Stimulated activated naive CD8-positive, alpha-beta T cell treated with anti-CD3 and anti-CD28 coated beads, Interleukin-15, Interleukin-2, amounts not matched to agents 100 U/mL and 50 U/mL, for 24 hours (primary cell): ENCODE results near the gene B3GNT9.
A peak's percentile ranks its signal among the peaks of the same experiment; 100 is the strongest.

Source experiments
- ATAC-seq: fragments of 150-1000 bp; cut with Tn5 transposase; one replicate; pipeline ENCODE4 v1.10.0; 2021
- DNase-seq: peaks from one replicate; pipeline ENCODE4 v3.0.0; 2021

The B3GNT9 gene

GRCh38 chr16:67167588-67167987, 16.8 kb upstream of the B3GNT9 start:
- DNase-seq = no peak
- no peak for ATAC-seq

GRCh38 chr16:67166598-67167168, 15.9 kb upstream of the B3GNT9 start:
- no peak for ATAC-seq
- DNase-seq = no peak

DNA sequence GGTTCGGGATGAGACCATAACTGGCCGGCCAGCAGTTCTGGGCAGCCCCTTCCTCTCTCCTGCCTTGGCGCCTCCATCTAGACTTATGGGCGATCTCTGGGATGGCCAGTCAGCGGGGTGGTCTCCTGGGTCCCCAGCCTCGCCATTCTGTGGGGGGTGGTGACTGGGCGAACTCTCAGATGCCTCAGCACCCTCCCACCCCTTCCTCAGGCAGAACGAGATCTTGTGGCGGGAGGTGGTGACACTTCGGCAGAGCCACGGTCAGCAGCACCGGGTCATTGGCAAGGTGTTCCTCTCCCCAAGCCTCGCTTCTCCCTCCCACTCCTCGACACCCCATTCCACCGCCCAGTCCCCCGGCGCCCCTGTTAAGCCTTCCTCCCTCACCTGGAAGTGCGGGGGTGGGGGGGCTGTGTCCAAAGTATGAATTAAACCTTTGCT, 15.3 kb upstream of the B3GNT9 start:
- ATAC-seq (no peak), DNase-seq (no peak)

DNA sequence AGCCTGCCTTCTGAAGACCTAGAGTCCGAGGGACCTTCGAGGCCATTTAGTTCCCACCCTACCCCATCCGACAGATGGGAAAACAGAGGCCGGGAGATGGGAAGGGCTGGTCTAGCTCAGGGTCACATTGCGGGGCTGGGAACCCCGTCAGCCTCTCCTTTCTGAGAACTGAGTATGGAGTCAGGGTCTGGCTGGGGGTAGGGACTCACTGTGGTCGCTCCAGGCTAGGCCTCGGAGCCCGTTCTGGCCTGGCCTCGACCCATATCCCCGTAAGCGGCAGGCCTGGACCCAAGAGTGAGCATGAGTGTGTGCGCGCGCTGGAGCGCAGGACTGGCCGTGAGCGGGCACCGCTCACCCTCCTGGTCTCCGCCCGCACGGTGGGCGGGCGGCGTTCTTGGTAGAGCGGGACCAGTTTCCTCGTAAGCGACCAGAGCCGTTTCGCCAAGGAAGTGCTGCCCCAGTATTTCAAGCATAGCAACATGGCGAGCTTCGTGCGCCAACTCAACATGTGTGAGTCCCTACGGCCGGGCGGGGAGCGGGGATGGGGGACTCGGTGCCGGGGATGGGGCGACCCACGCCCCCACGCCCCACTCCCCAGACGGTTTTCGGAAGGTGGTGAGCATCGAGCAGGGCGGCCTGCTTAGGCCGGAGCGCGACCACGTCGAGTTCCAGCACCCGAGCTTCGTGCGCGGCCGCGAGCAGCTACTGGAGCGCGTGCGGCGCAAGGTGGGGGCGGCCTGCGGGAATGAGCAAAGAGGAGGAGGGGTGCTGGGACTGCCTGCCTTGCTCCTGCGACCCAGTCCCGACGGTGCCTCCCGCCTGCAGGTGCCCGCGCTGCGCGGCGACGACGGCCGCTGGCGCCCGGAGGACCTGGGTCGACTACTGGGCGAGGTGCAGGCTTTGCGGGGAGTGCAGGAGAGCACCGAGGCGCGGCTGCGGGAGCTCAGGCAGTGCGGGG, 14.6 kb upstream of the B3GNT9 start:
- ATAC-seq (no peak), DNase-seq (no peak)

DNA sequence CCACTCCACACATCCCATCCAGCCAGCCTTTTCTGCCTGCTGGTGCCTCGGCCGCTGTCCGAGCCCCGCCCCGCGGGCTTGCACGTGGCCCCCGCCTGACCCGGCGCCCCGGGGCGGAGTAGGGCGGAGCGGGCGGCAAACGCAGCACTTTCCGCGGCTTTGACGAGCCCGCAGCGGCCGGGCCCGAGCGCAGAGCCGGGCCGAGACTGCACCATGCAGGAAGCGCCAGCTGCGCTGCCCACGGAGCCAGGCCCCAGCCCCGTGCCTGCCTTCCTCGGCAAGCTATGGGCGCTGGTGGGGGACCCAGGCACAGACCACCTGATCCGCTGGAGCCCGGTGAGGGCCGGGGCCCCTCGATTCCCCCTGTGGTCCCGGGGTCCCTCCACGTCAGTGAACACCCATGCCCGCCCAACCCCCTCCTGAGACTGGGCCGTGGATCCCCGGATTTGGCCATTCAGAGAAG, 13.8 kb upstream of the B3GNT9 start, which contains the start of gene HSF4:
Gene HSF4, plus strand, starts transcription at position 147 of the 463 bp plus-strand sequence. Its CDS starts 67 bp downstream, at position 214.
- ATAC-seq = no peak
- no peak for DNase-seq

GRCh38 chr16:67163999-67164558, 13.3 kb upstream of the B3GNT9 start:
- ATAC-seq = no peak
- DNase-seq = no peak

DNA sequence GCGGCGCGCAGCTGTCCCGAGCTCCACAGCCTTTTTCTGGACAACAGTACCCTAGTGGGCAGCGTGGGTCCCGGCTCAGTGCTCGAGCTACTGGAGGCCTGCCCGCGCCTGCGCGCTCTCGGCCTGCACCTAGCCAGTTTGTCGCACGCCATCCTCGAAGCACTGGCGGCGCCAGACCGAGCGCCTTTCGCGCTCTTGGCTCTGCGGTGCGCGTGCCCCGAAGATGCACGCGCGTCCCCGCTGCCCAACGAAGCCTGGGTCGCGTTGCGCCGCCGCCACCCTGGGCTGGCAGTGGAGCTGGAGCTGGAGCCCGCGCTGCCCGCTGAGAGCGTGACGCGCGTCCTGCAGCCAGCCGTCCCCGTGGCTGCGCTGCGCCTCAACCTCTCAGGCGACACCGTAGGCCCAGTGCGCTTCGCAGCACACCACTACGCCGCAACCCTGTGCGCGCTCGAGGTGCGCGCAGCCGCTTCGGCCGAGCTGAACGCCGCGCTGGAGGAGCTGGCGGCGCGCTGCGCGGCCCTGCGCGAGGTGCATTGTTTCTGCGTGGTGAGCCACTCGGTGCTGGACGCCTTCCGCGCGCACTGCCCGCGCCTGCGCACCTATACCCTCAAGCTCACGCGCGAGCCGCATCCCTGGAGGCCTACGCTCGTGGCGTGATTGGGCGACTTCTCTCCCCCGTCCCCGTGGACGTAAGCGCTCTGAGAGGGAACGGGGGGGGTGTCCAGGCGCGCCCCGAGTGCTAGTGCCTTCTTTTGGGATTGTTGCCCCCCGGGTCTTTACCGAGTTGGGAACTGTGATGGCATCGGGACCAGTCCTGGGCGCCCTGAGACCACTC, 12.6 kb upstream of the B3GNT9 start:
- ATAC-seq (no peak), DNase-seq (peak; percentile 53)

DNA sequence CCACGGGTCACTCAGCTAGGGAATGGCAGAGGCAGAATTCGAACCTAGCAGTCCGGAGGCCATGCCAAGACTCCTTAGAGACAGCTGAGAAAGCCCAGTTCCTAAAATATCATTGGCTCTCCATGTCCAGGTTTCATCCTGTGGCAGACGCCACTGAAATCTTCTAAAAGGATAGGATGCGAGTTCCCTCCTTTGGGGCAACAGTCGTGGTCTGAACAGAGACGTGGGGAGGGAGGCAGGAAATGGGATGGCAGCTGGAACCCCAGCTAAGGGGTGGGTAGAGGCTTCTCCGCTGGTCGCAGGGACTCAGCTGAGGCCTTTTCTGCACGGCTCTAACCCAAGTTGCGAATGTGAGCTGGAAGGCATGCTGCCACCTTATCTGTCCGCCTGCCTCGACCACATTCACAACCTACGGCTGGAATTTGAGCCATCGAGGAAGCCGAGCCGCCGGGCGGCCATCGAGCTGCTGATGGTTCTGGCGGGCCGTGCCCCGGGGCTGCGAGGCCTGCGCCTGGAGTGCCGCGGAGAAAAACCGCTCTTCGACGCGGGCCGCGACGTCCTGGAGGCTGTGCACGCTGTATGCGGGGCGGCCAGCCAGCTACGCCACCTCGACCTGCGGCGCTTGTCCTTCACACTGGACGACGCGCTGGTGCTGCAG, 11.8 kb upstream of the B3GNT9 start:
- DNase-seq (no peak), ATAC-seq (no peak)

GRCh38 chr16:67161595-67162058, 10.8 kb upstream of the B3GNT9 start:
- ATAC-seq = no peak
- no peak for DNase-seq

DNA sequence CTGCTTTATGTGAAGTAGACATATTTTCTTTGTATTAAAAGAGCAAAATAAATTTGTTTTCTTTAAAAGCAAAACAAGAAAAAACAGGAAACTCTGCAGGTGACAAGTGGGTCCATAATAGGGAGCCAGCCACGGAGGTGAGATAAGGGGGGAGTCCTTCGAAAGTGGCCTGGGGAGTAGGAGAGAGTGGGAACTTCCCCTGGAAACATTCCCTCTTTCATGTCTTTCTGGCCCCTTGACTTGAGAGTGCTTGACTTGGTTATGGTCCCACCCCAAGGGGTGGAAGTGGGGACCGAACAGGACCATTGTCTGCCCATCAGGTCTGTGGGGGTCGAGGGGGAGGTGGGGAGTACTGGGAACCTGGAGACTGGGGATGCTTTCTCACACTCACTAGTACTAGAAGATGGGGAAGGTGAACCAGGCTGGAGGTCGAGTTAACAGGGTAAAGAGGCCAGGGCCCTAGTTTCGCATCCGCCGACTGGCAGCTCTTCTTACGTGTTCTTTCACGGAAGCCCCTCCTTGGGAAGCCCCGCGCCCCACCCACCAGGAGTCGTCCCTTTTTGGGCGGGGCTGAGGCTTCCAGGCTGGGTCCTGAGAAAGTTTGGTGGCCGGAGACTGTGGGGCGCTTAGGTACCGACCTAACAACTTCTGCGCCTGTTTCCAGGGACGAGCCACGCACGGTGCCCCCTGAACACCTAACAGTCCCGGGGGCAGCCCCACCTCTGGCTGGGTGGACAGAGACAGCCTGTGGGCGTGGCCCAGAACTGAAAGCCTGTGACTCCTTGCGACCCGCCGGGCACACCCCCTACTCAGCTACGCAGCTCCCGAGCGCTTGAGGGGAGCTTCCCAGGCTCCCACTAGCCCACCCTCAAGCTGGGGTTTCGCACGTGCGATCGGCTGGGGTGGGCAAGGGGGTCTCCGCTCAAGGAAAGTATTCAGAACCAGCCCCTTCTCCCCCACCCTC, 8.1 kb upstream of the B3GNT9 start:
- ATAC-seq = peak; percentile 45
- DNase-seq = peak; percentile 84

GRCh38 chr16:67157892-67158635, 7.3 kb upstream of the B3GNT9 start:
- ATAC-seq (no peak), DNase-seq (no peak)

DNA sequence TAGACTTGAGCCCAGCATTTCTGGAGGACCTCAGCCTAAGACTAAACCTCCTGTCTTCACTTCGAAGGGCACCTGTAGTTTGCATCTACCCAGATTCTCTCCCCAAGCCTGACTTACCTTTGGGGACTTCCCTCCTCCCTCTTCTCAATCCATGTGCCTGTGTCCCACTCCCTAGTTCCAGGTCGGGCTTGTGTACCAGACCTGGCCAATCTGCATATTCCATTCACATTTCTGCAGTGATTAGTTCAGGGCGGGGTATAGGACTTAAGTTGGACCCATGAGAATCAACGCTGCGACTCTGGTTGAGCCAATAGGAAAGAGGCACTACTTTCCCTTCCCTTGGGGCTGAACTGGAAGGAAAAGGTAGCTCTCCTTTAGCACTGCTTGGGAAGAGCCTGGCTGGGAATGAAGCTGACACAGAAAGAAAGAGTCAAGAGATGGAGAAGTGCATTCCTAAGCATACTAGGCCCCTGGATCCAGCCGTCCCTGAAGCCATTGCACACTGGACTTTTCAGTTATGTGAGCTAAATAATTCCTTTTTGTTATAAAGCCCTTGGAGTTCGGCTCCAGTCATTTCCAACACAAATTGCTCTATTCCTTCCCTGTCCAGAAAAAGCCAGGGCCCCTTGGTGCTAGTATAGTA, 6.4 kb upstream of the B3GNT9 start:
- DNase-seq (no peak), ATAC-seq (no peak)

DNA sequence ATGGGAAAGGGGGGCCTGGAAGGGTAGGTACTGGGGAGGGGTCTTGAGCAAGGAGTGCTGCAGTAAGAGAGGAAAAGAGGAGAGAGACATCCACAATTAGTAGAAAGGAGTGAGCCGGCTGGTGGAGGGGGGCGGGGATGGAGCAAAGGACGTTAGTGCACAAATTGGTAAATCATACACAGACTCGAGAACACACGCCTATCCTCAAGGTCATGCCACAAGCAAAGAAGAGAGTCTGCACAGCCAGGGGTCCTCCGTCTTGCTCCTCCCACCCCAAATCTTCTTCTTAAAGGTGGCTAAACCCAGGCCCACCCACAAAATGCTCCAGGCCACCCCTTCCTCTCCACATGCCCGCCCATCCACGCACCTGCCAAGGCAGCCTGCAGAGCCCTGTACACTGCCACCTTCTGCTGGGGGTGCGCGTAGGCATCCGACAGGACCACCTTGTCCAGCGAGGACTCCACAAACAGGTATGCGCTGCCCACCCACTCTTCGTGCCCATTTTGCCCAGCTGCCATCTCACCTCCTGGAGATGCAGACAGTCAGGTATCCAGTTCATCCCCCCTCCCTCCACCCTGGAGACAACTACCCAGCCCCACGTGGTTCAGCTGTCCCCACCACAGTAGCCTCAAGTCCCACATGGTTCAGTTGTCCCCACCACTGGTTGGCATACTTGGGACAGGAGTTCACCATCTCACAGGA, 5.5 kb upstream of the B3GNT9 start:
- DNase-seq (no peak), ATAC-seq (no peak)

DNA sequence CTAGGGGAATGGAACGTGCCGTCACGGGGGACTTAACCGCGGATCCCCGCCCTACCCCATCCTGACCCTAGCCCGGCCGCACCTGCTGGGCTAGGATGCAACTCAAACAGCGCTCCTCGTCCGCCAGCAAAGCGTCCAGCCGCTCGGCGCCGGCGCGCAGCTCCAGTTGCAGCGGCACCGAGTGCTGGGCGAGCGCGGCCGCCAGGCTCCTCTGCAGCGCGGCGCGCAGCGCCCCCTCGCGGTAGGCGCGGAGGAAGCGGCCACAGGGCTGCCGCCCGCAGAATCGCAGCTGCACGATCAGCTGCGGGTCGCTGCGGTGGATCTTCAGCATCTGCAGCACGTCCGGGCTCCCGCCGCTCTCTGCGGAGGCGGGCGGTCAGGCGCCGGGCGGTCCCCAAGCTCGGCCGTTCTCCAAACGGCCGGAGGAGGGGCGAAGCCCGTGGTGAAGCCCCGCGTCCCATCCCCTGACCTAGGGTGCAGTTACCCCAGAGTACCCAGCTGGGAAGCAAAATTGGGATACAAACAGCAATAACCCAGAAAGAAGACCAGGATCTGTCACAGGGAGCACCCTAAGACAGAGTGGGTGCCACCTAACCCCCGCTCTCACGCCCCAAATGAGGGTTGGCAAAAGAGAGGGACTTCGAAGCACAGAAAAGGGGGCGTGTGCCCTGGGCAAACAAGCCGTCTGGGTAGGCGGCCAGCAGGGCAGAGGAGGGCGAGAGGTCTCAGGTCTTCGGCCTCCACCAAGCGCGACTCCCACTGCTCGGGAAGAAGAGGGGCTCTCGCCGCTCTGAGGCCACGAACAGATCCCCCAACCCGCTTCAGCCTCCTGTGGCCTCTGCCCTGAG, 4.7 kb upstream of the B3GNT9 start:
- peak; percentile 87 for DNase-seq
- ATAC-seq = peak; percentile 44

GRCh38 chr16:67154578-67155294, 3.9 kb upstream of the B3GNT9 start:
- ATAC-seq (no peak), DNase-seq (no peak)

GRCh38 chr16:67151431-67152097, 766 bp upstream of the B3GNT9 start:
- DNase-seq (no peak), ATAC-seq (no peak)
